T-helper 2 cell treated with Interferon-gamma antibody and Interleukin-4, amounts not matched to agents 100 ng/mL and 5 ng/mL, for 36 hours (primary cell): ENCODE results near the gene ERVFRD-1. TPM values are rescaled to one million over a fixed set of nuclear protein-coding genes. Genes with fewer than 3 reads are reported as not detected.
"Not testable (repeated sequence)": the region's sequence is repeated elsewhere in the genome, so short reads cannot be mapped to it uniquely, and the experiment has no call there.

Experiments used
- intact Hi-C: fragments of 100-400 bp; cut with micrococcal nuclease; formaldehyde crosslinking; loops from one replicate; pipeline ENCODE4 v1.15.1; 2023
- total RNA-seq: library from RNA; stranded (reverse); gene quantifications from 2 replicates; pipeline ENCODE4 v1.2.3, GENCODE V29; 2022

Gene ERVFRD-1
- total RNA-seq, 1 donor from 2014 or later: 0.07 TPM

DNA sequence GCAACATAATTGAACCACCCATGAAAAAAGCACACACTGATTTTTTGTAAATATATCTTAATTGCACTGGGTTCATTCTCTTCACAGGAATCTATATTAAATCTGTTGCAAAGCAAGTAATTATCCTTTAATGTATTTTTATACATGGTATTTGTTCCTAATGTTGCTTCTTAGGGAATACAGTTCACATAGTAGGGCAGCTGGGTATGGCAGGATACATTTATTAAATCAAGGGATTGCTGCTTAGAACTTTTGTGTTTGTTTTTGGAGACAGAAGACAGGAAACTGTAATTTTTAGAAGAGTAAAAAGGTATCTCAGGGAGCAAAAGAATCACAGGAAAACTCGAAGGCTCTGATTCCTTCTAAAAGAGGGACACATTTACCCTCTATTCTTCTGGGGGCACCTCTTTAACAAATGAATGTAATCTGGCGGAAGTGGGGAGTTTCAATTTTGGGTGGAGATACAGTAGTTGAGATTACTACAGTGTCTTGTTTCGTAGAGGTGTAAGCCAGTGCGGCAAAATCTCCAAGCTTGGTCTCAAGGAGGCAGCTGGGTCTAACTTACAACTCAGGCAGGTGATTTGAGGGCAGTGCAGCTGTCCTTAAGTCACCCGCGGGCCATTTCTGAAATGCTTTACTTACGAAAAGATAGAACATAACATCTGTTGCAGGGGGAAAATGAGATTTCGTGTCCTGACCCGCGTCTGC, 18.7 kb downstream of the ERVFRD-1 start:
- intact Hi-C loops: loop anchor here (1.0 to 5.0 kb wide), 6 partner anchors 49 to 689 kb away; partner anchors contain the start of genes C6orf52, MAK, PAK1IP1 and TMEM14B

- intact Hi-C loops: loop anchor here (5.0 kb wide), 2 partner anchors 51 to 564 kb away; no protein-coding TSS in a partner anchor
Observed at GRCh38 chr6:11091141-11091540, 20.4 kb downstream of the ERVFRD-1 start.

GRCh38 chr6:11089695-11090094, 21.8 kb downstream of the ERVFRD-1 start:
- intact Hi-C loops: loop anchor here (5.0 kb wide), 2 partner anchors 53 to 562 kb away; no protein-coding TSS in a partner anchor

DNA sequence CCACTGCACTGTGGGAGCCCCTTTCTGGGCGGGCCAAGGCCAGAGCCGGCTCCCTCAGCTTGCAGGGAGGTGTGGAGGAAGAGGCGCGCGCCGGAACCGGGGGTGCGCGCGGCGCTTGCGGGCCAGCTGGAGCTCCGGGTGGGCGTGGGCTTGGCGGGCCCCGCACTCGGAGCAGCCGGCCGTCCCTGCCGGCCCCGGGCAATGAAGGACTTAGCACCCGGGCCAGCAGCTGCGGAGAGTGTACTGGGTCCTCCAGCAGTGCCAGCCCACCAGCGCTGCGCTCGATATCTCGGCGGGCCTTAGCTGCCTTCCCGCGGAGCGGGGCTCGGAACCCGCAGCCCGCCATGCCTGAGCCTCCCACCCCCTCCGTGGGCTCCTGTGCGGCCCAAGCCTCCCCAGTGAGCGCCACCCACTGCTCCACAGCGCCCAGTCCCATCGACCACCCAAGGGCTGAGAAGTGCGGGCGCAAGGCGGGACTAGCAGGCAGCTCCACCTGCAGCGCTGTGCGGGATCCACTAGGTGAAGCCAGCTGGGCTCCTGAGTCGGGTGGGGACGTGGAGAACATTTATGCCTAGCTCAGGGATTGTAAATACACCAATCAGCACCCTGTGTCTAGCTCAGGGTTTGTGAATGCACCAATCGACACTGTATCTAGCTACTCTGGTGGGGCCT, 24.2 kb downstream of the ERVFRD-1 start:
- intact Hi-C loops: not testable (repeated sequence)

DNA sequence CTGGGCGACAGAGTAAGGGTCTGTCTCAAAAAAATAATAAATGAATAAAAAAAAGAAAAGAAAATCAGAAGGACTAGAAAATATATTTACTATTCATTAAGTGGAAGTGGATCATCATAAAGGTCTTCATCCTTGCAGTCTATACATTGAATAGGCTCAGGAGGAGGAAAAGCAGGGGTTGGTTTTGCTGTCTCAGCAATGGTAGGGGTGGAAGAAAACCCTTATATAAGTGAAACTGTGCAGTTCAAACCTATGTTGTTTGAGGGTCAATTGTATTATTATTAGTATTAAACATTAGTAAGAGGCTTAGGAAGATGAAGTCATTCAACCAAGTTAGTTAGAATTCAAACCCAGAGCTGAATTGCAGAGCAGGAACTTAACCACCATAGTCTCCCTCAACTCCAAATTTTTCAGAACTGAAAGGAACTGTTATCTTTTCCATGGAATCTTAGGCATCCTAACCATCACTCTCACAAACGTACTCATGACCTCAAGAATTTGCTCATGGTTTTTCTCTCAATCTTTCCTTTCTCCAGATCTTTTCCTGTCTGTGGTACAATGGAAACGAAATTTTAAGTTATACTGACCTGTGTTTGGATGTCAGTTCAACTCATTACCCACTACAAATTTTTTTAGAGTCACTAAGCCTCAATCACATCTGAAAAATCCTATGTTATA, 25.6 kb downstream of the ERVFRD-1 start:
- intact Hi-C loops: no loop called here

- intact Hi-C loops: no loop called here
Observed at GRCh38 chr6:11083956-11084355, 27.6 kb downstream of the ERVFRD-1 start.

DNA sequence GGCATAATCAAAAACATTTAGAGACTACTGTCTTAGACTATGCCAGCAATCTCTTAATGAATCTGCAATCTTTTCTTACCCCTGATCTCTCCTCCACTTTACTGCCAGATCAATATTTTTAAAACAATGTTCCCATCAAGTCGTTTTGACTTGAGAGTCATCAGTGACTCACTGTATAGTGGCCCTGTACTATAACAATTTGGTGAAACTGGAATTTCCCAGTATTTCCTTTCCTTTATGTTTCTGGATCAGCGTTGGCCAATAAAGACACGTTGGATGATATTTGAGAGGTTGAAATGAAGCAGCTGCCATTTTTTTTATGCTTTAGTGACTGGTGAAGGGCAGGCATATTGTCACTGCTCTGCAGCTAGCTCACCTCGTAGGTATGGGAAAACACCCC, 28.0 kb downstream of the ERVFRD-1 start:
- intact Hi-C loops: no loop called here

DNA sequence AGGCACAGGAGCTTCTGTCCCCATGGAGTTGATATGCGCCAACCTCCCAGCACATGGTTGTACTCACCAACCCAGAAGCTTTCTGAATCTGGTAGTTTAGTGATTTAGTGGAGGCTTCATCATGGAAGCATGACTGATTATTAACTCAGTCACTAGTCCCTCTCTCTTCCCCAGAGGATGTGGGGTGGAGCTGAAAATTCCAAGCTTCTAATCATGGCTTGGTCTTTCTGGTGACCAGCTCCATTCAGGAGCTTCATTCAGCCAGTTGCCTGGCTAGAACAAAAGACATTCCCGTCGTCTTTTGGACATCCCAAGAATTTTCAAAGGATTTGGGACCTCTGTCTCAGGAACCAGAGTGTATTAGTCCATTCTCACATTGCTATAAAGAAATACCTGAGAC, 31.2 kb downstream of the ERVFRD-1 start:
- intact Hi-C loops: no loop called here

- intact Hi-C loops: no loop called here
Observed at GRCh38 chr6:11078266-11078665, 33.3 kb downstream of the ERVFRD-1 start.

GRCh38 chr6:11076540-11076939, 35.0 kb downstream of the ERVFRD-1 start:
- intact Hi-C loops: no loop called here

- intact Hi-C loops: no loop called here
Observed at GRCh38 chr6:11072101-11072500, 39.4 kb downstream of the ERVFRD-1 start.

DNA sequence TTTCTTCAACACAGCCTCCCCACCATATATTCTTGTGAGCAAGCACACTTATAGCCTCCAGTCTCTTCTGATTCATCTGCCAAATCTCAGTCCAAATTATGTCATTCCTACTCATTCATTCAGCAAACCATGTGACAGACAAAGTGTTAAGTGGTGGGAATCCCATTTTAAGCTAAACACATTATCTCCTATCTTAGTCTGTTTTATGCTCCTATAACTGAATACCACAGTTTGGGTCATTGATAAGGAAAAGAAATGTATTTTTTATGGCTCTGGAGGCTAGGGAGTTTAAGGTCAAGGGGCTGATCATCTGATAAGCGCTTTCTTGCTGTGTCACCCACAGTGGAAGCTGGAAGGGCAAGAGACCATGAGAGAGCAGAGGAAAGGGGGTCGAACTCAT, 41.8 kb downstream of the ERVFRD-1 start:
- intact Hi-C loops: loop anchor here (1.0 kb wide), 2 partner anchors 115 to 591 kb away; no protein-coding TSS in a partner anchor

GRCh38 chr6:11067348-11067747, 44.2 kb downstream of the ERVFRD-1 start:
- intact Hi-C loops: no loop called here

DNA sequence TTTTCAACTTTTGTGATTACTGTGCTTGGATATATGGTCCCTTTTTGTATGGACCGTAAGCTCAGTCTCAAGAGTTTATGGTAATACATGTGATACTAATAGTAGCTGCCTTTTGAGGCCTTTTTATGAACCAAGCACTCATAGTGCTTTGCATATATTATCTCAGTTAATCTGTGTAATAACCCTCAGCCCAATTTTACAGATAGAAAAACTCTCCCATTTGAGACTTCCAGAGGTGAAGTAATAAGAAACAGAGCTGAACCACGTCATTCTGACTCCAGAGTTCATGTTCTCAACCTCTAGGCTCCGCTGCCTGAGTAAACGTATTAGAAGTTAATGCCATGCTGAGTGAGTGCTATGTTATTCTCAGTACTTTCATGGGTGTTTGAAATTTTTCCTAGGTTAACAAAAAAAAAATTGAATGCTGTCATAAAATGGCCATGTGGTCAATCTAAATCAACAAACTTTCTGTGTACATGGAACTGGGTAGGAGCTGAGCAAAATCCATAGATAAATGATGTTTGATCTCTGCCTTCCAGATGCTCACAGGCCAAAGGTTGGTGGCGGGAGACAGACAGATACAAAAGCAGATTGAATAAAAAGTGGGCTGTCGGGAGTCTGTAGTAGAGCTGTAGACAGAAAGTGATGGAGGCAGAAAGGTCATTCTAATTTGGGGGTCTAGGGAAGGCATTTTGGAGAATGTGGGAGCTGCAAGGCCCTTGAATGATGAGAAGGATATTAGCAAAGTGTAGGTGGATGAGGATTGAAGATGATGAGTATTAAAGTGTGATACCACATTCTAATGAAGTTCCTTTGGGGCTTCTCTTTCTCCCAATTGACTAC, 44.8 kb downstream of the ERVFRD-1 start:
- intact Hi-C loops: no loop called here

DNA sequence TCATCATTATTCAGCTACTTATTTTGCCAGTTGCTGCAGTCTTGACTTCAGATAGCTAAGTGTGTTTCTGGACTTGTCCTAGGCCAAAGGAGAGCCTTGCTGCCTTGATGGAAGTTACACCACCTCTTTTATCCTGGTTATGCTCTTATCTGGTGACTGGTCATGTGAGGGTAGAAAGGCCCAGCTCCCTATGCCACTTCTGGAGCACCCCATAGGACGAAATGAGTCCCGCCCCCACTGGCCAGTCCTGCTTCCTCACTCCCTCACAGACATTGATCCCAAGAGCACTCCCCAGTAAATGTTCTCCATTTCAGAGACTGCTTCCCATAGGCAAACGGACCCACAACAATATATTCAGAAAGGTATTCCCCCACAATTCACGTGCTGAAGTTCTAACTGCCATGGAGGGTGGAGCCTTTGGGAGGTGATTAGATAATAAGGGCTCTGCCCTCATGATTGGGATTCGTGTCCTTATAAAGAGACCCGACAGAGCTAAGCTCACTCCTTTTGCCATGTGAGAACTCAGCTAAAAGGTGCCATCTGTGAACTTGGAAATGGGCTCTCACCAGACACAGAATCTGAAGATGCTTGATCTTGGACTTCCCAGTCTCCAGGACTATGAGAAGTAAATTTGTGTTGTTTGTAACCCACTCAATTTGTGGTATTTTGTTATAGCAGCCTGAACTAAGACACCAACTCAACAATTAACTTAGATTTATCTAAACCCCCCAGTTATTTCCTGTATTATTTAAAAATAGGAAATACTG, 45.9 kb downstream of the ERVFRD-1 start:
- intact Hi-C loops: no loop called here

GRCh38 chr6:11064836-11065235, 46.7 kb downstream of the ERVFRD-1 start:
- intact Hi-C loops: no loop called here

DNA sequence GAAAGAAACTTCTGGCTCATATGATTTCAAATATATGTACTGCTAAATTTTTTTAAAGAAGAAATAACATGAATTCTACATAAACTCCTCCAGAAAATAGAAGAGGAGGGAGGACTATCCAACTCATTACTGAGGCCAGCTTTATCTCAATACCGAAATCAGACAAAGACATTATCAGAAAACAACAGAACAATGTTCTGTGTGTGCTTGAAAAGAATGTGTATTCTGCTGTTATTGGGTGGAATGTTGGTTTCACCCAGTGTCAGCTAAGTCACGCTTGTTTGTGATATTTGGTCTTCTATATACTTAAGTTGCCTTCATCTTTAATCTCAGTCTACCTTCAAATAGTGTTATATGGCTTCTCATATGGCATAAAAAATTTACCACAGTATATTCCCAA, 48.8 kb downstream of the ERVFRD-1 start:
- intact Hi-C loops: no loop called here

GRCh38 chr6:11062083-11062482, 49.4 kb downstream of the ERVFRD-1 start:
- intact Hi-C loops: no loop called here

DNA sequence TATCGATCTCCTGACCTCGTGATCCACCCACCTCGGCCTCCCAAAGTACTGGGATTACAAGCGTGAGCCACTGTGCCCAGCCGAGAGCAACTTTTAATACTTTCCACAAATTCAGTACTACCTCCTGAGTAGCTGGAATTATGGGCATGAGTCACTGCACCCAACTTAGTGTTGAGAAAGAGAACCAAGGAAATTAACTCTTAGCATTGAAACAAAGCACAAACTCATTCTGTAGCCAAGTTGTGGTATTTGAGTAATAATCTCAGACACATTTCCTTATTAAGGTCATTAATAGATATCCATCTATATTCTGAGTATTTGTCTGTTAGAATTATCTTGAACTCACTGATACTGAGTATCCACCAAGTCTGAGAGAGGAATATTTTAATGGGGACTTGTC, 53.1 kb downstream of the ERVFRD-1 start:
- intact Hi-C loops: no loop called here

GRCh38 chr6:11056871-11057270, 54.7 kb downstream of the ERVFRD-1 start:
- intact Hi-C loops: no loop called here
